WTC11 (cell line): ENCODE results near the gene UBE2D2.

ENCODE experiments used
- CREB1 ChIP-seq: sonication (generic); formaldehyde crosslinking; IDR thresholded peaks from 2 replicates; pipeline ENCODE4 v1.8.0; 2023; ENCODE audit warnings: mild to moderate bottlenecking, missing genetic modification reagents
- KAT7 ChIP-seq: sonication (generic); formaldehyde crosslinking; IDR thresholded peaks from 2 replicates; pipeline ENCODE4 v1.8.1; 2023; ENCODE audit warnings: missing genetic modification reagents, mild to moderate bottlenecking, borderline replicate concordance
- MXD4 ChIP-seq: fragments of 250-450 bp; sonication (Bioruptor Pico); IDR thresholded peaks from 2 replicates; pipeline ENCODE4 v1.8.0; 2021; ENCODE audit warnings: mild to moderate bottlenecking, moderate library complexity, borderline replicate concordance
- SMAD4 ChIP-seq: sonication (generic); formaldehyde crosslinking; IDR thresholded peaks from 2 replicates; pipeline ENCODE4 v1.8.0; 2022; ENCODE audit warnings: mild to moderate bottlenecking, missing genetic modification reagents
- ZNF138 ChIP-seq: sonication (generic); formaldehyde crosslinking; conservative IDR thresholded peaks from 2 replicates; pipeline ENCODE4 v1.8.1; 2022; ENCODE audit warnings: mild to moderate bottlenecking, moderate library complexity, missing genetic modification reagents
- ZNF219 ChIP-seq: sonication (generic); formaldehyde crosslinking; IDR thresholded peaks from 2 replicates; pipeline ENCODE4 v1.8.0; 2023; ENCODE audit warnings: missing genetic modification reagents, mild to moderate bottlenecking, borderline replicate concordance
- ZNF396 ChIP-seq: fragments of 250-450 bp; sonication (Bioruptor Pico); IDR thresholded peaks from 2 replicates; pipeline ENCODE4 v1.8.0; 2021; ENCODE audit warnings: mild to moderate bottlenecking, moderate library complexity, borderline replicate concordance
- TF ChIP-seq, protein P1 (sequence below): fragments of 200-600 bp; IDR thresholded peaks from 2 replicates; pipeline ENCODE4 v1.8.0; 2022; ENCODE audit warnings: antibody characterized with exemption
- TF ChIP-seq, protein P2 (sequence below): sonication (generic); formaldehyde crosslinking; IDR thresholded peaks from 2 replicates; pipeline ENCODE4 v1.8.1; 2022; ENCODE audit warnings: missing genetic modification reagents, borderline replicate concordance
- TF ChIP-seq, protein P3 (sequence below): sonication (generic); formaldehyde crosslinking; IDR thresholded peaks from 2 replicates; pipeline ENCODE4 v1.8.0; 2022; ENCODE audit warnings: mild to moderate bottlenecking, missing genetic modification reagents
- TF ChIP-seq, protein P4 (sequence below): sonication (generic); formaldehyde crosslinking; IDR thresholded peaks from 2 replicates; pipeline ENCODE4 v1.8.1; 2023; ENCODE audit warnings: mild to moderate bottlenecking, missing genetic modification reagents, moderate library complexity
- TF ChIP-seq, protein P5 (sequence below): sonication (generic); formaldehyde crosslinking; conservative IDR thresholded peaks from 2 replicates; pipeline ENCODE4 v1.8.1; 2023; ENCODE audit warnings: mild to moderate bottlenecking, low read depth, missing genetic modification reagents, moderate library complexity
- TF ChIP-seq, protein P6 (sequence below): fragments of 250-450 bp; sonication (Bioruptor Pico); conservative IDR thresholded peaks from 2 replicates; pipeline ENCODE4 v1.9.0; 2021; ENCODE audit warnings: mild to moderate bottlenecking
- TF ChIP-seq, protein P7 (sequence below): sonication (generic); formaldehyde crosslinking; IDR thresholded peaks from 2 replicates; pipeline ENCODE4 v1.8.1; 2023; ENCODE audit warnings: mild to moderate bottlenecking, moderate library complexity, missing genetic modification reagents

DNA sequence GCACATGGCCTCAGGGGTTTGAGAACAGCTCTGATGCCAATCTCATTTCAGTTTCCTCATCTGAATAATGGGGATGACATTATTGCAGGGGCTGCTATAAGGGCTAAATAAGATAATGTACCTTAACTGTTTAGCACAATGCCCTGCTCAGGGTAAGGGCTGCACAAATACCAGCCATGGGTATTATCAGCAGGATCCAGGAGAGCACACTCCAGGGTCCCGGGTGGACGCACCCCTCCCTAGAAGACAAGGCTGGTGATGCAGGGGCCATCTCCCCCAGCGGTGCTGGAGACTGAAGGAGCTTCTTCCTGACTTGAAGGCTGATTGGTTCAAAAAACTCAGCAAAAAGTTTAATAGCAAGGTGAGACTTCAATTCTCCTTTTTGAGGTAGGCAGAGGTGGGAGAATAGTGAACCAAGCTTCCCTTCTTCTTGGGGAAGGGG is 84.3 kb downstream of the UBE2D2 start:
- TF ChIP-seq, protein P1, sequence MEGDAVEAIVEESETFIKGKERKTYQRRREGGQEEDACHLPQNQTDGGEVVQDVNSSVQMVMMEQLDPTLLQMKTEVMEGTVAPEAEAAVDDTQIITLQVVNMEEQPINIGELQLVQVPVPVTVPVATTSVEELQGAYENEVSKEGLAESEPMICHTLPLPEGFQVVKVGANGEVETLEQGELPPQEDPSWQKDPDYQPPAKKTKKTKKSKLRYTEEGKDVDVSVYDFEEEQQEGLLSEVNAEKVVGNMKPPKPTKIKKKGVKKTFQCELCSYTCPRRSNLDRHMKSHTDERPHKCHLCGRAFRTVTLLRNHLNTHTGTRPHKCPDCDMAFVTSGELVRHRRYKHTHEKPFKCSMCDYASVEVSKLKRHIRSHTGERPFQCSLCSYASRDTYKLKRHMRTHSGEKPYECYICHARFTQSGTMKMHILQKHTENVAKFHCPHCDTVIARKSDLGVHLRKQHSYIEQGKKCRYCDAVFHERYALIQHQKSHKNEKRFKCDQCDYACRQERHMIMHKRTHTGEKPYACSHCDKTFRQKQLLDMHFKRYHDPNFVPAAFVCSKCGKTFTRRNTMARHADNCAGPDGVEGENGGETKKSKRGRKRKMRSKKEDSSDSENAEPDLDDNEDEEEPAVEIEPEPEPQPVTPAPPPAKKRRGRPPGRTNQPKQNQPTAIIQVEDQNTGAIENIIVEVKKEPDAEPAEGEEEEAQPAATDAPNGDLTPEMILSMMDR, result no peak
- no peak for TF ChIP-seq MXD4 (CRISPR knock-in tag)
- TF ChIP-seq ZNF138 (CRISPR knock-in tag), result no peak
- TF ChIP-seq, protein P2, sequence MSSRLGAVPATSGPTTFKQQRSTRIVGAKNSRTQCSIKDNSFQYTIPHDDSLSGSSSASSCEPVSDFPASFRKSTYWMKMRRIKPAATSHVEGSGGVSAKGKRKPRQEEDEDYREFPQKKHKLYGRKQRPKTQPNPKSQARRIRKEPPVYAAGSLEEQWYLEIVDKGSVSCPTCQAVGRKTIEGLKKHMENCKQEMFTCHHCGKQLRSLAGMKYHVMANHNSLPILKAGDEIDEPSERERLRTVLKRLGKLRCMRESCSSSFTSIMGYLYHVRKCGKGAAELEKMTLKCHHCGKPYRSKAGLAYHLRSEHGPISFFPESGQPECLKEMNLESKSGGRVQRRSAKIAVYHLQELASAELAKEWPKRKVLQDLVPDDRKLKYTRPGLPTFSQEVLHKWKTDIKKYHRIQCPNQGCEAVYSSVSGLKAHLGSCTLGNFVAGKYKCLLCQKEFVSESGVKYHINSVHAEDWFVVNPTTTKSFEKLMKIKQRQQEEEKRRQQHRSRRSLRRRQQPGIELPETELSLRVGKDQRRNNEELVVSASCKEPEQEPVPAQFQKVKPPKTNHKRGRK (CRISPR knock-in tag), result no peak
- TF ChIP-seq, protein P3, sequence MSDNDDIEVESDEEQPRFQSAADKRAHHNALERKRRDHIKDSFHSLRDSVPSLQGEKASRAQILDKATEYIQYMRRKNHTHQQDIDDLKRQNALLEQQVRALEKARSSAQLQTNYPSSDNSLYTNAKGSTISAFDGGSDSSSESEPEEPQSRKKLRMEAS (CRISPR knock-in tag), result no peak
- no peak for TF ChIP-seq ZNF219 (CRISPR knock-in tag)
- no peak for TF ChIP-seq ZNF396 (CRISPR knock-in tag)
- TF ChIP-seq, protein P4, sequence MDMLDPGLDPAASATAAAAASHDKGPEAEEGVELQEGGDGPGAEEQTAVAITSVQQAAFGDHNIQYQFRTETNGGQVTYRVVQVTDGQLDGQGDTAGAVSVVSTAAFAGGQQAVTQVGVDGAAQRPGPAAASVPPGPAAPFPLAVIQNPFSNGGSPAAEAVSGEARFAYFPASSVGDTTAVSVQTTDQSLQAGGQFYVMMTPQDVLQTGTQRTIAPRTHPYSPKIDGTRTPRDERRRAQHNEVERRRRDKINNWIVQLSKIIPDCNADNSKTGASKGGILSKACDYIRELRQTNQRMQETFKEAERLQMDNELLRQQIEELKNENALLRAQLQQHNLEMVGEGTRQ, result no peak
- TF ChIP-seq, protein P5, sequence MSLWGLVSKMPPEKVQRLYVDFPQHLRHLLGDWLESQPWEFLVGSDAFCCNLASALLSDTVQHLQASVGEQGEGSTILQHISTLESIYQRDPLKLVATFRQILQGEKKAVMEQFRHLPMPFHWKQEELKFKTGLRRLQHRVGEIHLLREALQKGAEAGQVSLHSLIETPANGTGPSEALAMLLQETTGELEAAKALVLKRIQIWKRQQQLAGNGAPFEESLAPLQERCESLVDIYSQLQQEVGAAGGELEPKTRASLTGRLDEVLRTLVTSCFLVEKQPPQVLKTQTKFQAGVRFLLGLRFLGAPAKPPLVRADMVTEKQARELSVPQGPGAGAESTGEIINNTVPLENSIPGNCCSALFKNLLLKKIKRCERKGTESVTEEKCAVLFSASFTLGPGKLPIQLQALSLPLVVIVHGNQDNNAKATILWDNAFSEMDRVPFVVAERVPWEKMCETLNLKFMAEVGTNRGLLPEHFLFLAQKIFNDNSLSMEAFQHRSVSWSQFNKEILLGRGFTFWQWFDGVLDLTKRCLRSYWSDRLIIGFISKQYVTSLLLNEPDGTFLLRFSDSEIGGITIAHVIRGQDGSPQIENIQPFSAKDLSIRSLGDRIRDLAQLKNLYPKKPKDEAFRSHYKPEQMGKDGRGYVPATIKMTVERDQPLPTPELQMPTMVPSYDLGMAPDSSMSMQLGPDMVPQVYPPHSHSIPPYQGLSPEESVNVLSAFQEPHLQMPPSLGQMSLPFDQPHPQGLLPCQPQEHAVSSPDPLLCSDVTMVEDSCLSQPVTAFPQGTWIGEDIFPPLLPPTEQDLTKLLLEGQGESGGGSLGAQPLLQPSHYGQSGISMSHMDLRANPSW (CRISPR knock-in tag), result no peak
- TF ChIP-seq, protein P6, sequence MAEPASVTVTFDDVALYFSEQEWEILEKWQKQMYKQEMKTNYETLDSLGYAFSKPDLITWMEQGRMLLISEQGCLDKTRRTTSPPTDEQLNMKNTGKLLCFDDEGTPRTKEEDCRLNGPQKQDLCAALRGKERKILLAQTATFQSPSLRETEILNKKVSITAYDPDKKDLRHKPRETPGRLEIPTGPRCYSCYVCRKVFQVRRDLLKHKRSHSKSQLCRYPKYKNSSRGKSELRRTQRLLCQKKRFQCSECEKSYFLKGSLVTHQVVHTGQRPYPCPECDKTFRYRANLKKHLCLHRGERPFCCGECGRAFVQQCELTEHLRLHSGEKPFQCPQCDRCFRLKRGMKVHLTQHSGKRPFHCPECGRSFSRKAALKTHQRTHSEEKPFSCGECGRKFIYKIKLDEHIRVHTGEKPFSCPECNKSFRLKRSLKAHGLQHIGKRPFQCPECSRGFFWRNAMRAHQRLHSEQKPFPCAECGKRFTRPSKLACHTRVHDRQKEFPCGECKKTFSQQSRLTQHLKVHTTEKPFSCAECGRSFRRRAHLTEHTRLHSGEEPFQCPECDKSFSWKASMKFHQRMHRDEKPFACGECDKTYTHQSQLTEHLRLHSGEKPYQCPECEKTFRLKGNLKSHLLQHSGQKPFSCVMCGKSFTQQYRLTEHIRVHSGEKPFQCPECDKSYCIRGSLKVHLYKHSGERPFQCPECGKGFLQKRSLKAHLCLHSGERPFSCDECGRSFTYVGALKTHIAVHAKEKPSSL (CRISPR knock-in tag), result no peak
- no peak for TF ChIP-seq KAT7 (CRISPR knock-in tag)
- TF ChIP-seq CREB1 (CRISPR knock-in tag), result no peak
- TF ChIP-seq SMAD4 (CRISPR knock-in tag), result no peak
- TF ChIP-seq, protein P7, sequence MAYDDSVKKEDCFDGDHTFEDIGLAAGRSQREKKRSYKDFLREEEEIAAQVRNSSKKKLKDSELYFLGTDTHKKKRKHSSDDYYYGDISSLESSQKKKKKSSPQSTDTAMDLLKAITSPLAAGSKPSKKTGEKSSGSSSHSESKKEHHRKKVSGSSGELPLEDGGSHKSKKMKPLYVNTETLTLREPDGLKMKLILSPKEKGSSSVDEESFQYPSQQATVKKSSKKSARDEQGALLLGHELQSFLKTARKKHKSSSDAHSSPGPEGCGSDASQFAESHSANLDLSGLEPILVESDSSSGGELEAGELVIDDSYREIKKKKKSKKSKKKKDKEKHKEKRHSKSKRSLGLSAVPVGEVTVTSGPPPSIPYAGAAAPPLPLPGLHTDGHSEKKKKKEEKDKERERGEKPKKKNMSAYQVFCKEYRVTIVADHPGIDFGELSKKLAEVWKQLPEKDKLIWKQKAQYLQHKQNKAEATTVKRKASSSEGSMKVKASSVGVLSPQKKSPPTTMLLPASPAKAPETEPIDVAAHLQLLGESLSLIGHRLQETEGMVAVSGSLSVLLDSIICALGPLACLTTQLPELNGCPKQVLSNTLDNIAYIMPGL (CRISPR knock-in tag), result no peak
